ENCODE data around the gene OLIG3.

GRCh38 chr6:137541534-137542063, 47.4 kb upstream of the OLIG3 start:
- TF ChIP-seq CTCF (IDR thresholded peaks at IDR 0.05) (no peak), EZH2phosphoT487 (IDR thresholded peaks at IDR 0.05) (no peak), EZH2 (IDR thresholded peaks at IDR 0.05) (no peak)

All from neural progenitor cell (in vitro differentiated cells).